ENCODE data around the gene GCHFR. TPM values are rescaled to one million over a fixed set of nuclear protein-coding genes. Genes with fewer than 3 reads are reported as not detected.

Gene GCHFR
- 10 to 100 TPM; 39.4 to 70.3 (median 56.2) TPM for total RNA-seq

- peak within 1 kb of the TSS; percentile 70 for H3K4me3 ChIP-seq
- H3K36me3 ChIP-seq = no peaks in the 10 kb centered on the region
- H3K4me1 ChIP-seq = peaks cover 61% of the 10 kb centered on the region
- peak within 1 kb of the TSS; percentile 77 for H3K27ac ChIP-seq
- TF ChIP-seq CTCF (IDR thresholded peaks at IDR 0.05) (peak in 1 of 2 donors; percentile 59), EP300 (IDR thresholded peaks at IDR 0.05) (no peak), POLR2A (IDR thresholded peaks at IDR 0.05) (peak in 1 of 2 donors; percentile 23), POLR2AphosphoS5 (IDR thresholded peaks at IDR 0.05) (peak in 1 of 3 donors; percentile 59)
- WGBS = 3% methylated on average over 13 of the region's 75 CpGs
- no peaks in the 10 kb centered on the region for H3K9me3 ChIP-seq
- peak; percentile 92 for DNase-seq (ENCODE audit: low spot score in 2 of 2)
- H3K27me3 ChIP-seq = no peaks in the 10 kb centered on the region
These were observed at the start of gene GCHFR for GRCh38 chr15:40763801-40764628. Gene GCHFR (plus strand): TSS chr15:40764068. CDS start chr15:40764181, 113 bp downstream.

- no peak overlapping the region for H3K27ac ChIP-seq
- no peak for TF ChIP-seq EP300 (IDR thresholded peaks at IDR 0.05)
- TF ChIP-seq POLR2A (IDR thresholded peaks at IDR 0.05) = no peak
- TF ChIP-seq CTCF (IDR thresholded peaks at IDR 0.05) = no peak
- no peak for TF ChIP-seq POLR2AphosphoS5 (IDR thresholded peaks at IDR 0.05)
- no peaks in the 10 kb centered on the region for H3K27me3 ChIP-seq
- H3K36me3 ChIP-seq = no peaks in the 10 kb centered on the region
- H3K4me1 ChIP-seq = no peaks in the 10 kb centered on the region
- H3K4me3 ChIP-seq = no peak overlapping the region
- WGBS = 79% methylated on average over 2 of the region's 2 CpGs
- H3K9me3 ChIP-seq = no peaks in the 10 kb centered on the region
- no peak for DNase-seq (ENCODE audit: low spot score in 2 of 2)
These were observed 49.7 kb upstream of the GCHFR start for GRCh38 chr15:40714144-40714543.

- H3K36me3 ChIP-seq = no peaks in the 10 kb centered on the region
- no peaks in the 10 kb centered on the region for H3K27me3 ChIP-seq
- no peak for DNase-seq (ENCODE audit: low spot score in 2 of 2)
- whole genome bisulfite sequencing = 97% methylated on average over 6 of the region's 6 CpGs
- TF ChIP-seq EP300 (IDR thresholded peaks at IDR 0.05) (no peak), POLR2AphosphoS5 (IDR thresholded peaks at IDR 0.05) (no peak), POLR2A (IDR thresholded peaks at IDR 0.05) (no peak), CTCF (IDR thresholded peaks at IDR 0.05) (no peak)
- no peaks in the 10 kb centered on the region for H3K4me1 ChIP-seq
- no peaks in the 10 kb centered on the region for H3K9me3 ChIP-seq
- H3K27ac ChIP-seq = no peak overlapping the region
- no peak overlapping the region for H3K4me3 ChIP-seq
These were observed 47.7 kb upstream of the GCHFR start for GRCh38 chr15:40716165-40716564.

- WGBS = 81% methylated on average over 1 of the region's 1 CpG
- Histone ChIP-seq H3K27me3 (no peaks in the 10 kb centered on the region), H3K4me3 (no peak overlapping the region), H3K4me1 (no peaks in the 10 kb centered on the region), H3K36me3 (no peaks in the 10 kb centered on the region), H3K27ac (no peak overlapping the region), H3K9me3 (no peaks in the 10 kb centered on the region)
- no peak for TF ChIP-seq CTCF (IDR thresholded peaks at IDR 0.05)
- no peak for TF ChIP-seq EP300 (IDR thresholded peaks at IDR 0.05)
- TF ChIP-seq POLR2AphosphoS5 (IDR thresholded peaks at IDR 0.05) = no peak
- no peak for TF ChIP-seq POLR2A (IDR thresholded peaks at IDR 0.05)
- DNase-seq (ENCODE audit: low spot score in 2 of 2) = no peak
These were observed 42.2 kb upstream of the GCHFR start for GRCh38 chr15:40721701-40722100.

GRCh38 chr15:40722354-40722753, 41.5 kb upstream of the GCHFR start:
- Histone ChIP-seq H3K4me3 (no peak overlapping the region), H3K36me3 (no peaks in the 10 kb centered on the region), H3K27me3 (no peaks in the 10 kb centered on the region), H3K4me1 (no peaks in the 10 kb centered on the region), H3K27ac (no peak overlapping the region), H3K9me3 (no peaks in the 10 kb centered on the region)
- DNase-seq (ENCODE audit: low spot score in 2 of 2) = no peak
- TF ChIP-seq CTCF (IDR thresholded peaks at IDR 0.05) (no peak), POLR2A (IDR thresholded peaks at IDR 0.05) (no peak), POLR2AphosphoS5 (IDR thresholded peaks at IDR 0.05) (no peak), EP300 (IDR thresholded peaks at IDR 0.05) (no peak)
- 94% methylated on average over 4 of the region's 4 CpGs for WGBS

Data from suprapubic skin (tissue), 4 donors.